Measurements from ENCODE around the gene ANKRD11. TPM values are rescaled to one million over a fixed set of nuclear protein-coding genes. Genes with fewer than 3 reads are reported as not detected.
"Not testable (repeated sequence)": the region's sequence is repeated elsewhere in the genome, so short reads cannot be mapped to it uniquely, and the experiment has no call there.

ANKRD11 gene
- polyA plus RNA-seq, 3 donors = 3.2 to 62.4 (median 5.4) TPM

DNA sequence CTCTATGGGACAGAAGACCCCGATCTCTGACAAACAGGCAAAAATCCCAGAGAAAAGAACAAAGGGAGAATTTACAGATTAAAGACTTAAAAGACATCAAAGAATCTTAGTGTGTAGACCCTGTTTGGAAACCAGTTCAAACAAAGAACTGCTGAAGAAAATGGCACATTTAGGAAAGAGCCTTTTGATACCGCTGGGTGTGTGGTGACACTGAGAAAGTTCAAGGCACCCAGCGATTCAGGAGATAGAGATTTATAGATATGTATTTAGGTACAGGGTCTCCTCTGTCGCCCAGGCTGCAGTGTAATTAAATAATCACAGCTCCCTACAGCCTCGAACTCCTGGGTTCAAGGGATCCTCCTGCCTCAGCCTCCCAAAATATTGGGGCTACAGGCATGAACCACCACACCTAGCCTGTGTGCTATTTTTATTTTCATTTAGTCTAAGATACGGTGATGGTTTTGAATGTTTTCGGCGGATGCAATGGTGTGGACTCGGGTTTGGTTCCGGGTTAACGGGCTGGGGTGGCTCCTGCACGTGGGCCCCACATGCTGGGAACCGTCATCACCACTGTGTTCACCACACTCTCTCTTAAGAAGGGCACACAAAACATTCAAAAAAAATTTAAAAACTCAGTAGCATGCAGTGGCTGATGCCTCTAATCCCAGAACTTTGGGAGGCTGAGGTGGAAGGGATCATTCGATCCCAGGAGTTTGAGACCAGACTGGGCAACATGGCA is 158.8 kb downstream of the ANKRD11 start:
- no peak overlapping the region for H2AFZ ChIP-seq (ENCODE audit: insufficient read depth, low read depth, low read length, poor library complexity, severe bottlenecking)
- no peak for DNase-seq
- H4K20me1 ChIP-seq (ENCODE audit: insufficient read depth, low read length) = peaks cover 100% of the 10 kb centered on the region
- no peak overlapping the region for H3K4me2 ChIP-seq (replicated peaks; ENCODE audit: extremely low read depth, low read length, poor library complexity, severe bottlenecking)
- no peak overlapping the region for H3K4me3 ChIP-seq (replicated peaks in 1 of 3; ENCODE audit: low read depth in 2 of 3, low read length in 3 of 3)
- Mint-ChIP-seq H3K9me3 (no peaks in the 10 kb centered on the region), H3K27ac (peak overlapping the region in 3 of 7 donors; percentile 2 to 46 (median 12)), H3K27me3 (ENCODE audit: low read depth in 3 of 3) (no peaks in the 10 kb centered on the region), H3K36me3 (peaks cover 3 to 11% of the 10 kb centered on the region in 2 donors), H3K4me3 (no peak overlapping the region), H3K4me1 (peaks cover 57% of the 10 kb centered on the region)
- no peaks in the 10 kb centered on the region for H3K9me3 ChIP-seq (replicated peaks in 1 of 2; ENCODE audit: control insufficient read depth in 1 of 2, insufficient read depth in 1 of 2, low read length in 2 of 2)
- H3K79me2 ChIP-seq (ENCODE audit: insufficient read depth, low read length) = peaks cover 99% of the 10 kb centered on the region
- peaks cover 0 to 4% of the 10 kb centered on the region in 2 donors for H3K36me3 ChIP-seq (replicated peaks in 1 of 2; ENCODE audit: control insufficient read depth in 1 of 2, insufficient read depth in 2 of 2, low read length in 2 of 2)
- intact Hi-C loops (cut with micrococcal nuclease) = loop anchor here (5.0 kb wide), 2 partner anchors 176 to 226 kb away; partner anchors contain the start of gene SPG7 (in 1 of the 2)
- no peaks in the 10 kb centered on the region for H3K27me3 ChIP-seq (ENCODE audit: control insufficient read depth in 2 of 2, insufficient read depth in 2 of 2, low read length in 2 of 2)
- TF ChIP-seq, protein P1, sequence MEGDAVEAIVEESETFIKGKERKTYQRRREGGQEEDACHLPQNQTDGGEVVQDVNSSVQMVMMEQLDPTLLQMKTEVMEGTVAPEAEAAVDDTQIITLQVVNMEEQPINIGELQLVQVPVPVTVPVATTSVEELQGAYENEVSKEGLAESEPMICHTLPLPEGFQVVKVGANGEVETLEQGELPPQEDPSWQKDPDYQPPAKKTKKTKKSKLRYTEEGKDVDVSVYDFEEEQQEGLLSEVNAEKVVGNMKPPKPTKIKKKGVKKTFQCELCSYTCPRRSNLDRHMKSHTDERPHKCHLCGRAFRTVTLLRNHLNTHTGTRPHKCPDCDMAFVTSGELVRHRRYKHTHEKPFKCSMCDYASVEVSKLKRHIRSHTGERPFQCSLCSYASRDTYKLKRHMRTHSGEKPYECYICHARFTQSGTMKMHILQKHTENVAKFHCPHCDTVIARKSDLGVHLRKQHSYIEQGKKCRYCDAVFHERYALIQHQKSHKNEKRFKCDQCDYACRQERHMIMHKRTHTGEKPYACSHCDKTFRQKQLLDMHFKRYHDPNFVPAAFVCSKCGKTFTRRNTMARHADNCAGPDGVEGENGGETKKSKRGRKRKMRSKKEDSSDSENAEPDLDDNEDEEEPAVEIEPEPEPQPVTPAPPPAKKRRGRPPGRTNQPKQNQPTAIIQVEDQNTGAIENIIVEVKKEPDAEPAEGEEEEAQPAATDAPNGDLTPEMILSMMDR (IDR thresholded peaks at IDR 0.05) = no peak
- H3K4me1 ChIP-seq (ENCODE audit: control insufficient read depth in 1 of 2, insufficient read depth in 2 of 2, low read length in 2 of 2) = peaks cover 36 to 58% of the 10 kb centered on the region in 2 donors
- no peak overlapping the region for H3K9ac ChIP-seq (ENCODE audit: insufficient read depth, low read length, poor library complexity, severe bottlenecking)
- 83% methylated on average over 1 of the region's 14 CpGs for WGBS (ENCODE audit: insufficient coverage)
- H3K27ac ChIP-seq (ENCODE audit: low read depth in 1 of 2, low read length in 2 of 2) = peak overlapping the region in 1 of 2 donors; percentile 26

DNA sequence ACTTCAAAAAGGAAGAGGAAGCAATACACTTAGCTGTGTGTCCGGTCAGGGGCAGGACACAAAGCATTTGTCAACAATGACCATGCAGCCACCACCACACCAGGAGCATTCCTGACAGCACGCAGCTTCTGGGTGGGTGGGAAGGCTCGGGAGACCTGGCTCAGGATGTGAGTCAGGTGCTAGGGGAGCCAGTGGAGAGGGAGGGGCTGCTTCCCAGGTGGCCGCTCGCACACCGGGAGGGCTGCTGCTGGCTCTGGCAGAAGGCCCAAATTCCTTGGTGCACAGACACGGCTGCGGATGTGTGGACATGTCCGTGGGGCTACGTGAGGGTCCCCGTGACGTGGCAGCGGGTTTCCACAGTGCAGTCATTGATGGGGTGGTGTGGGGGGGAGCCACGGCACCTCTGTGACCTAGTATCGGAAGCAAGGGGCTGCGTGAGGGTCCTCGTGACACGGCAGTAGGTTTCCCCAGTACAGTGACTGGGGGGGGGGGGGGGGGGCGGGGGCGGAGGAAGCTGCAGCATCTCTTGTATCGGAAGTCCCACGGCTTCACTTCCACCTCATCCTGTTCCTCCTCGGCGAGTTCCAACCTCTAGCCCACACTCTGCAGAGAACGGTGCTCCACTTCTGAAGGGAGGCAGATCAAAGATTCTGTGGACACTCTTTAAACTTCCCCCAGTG is 160.0 kb downstream of the ANKRD11 start:
- H3K4me2 ChIP-seq (replicated peaks; ENCODE audit: extremely low read depth, low read length, poor library complexity, severe bottlenecking) = peak overlapping the region; percentile 35
- peaks cover 100% of the 10 kb centered on the region for H4K20me1 ChIP-seq (ENCODE audit: insufficient read depth, low read length)
- intact Hi-C loops (cut with micrococcal nuclease) = loop anchor here (5.0 kb wide), 2 partner anchors 177 to 227 kb away; partner anchors contain the start of gene SPG7 (in 1 of the 2)
- peak overlapping the region; percentile 27 for H3K9ac ChIP-seq (ENCODE audit: insufficient read depth, low read length, poor library complexity, severe bottlenecking)
- WGBS (ENCODE audit: insufficient coverage) = 69% methylated on average over 7 of the region's 25 CpGs
- DNase-seq = peak; percentile 20 to 57 (median 37)
- peaks cover 99% of the 10 kb centered on the region for H3K79me2 ChIP-seq (ENCODE audit: insufficient read depth, low read length)
- Mint-ChIP-seq H3K9me3 (no peaks in the 10 kb centered on the region), H3K4me1 (peaks cover 60% of the 10 kb centered on the region), H3K4me3 (peak overlapping the region in 1 of 2 donors; percentile 64), H3K36me3 (peaks cover 3 to 11% of the 10 kb centered on the region in 2 donors), H3K27me3 (ENCODE audit: low read depth in 3 of 3) (no peaks in the 10 kb centered on the region), H3K27ac (peak overlapping the region in 6 of 7 donors; percentile 66 to 87 (median 79))
- peaks cover 0 to 4% of the 10 kb centered on the region in 2 donors for H3K36me3 ChIP-seq (replicated peaks in 1 of 2; ENCODE audit: control insufficient read depth in 1 of 2, insufficient read depth in 2 of 2, low read length in 2 of 2)
- no peak overlapping the region for H3K4me3 ChIP-seq (replicated peaks in 1 of 3; ENCODE audit: low read depth in 2 of 3, low read length in 3 of 3)
- H3K9me3 ChIP-seq (replicated peaks in 1 of 2; ENCODE audit: control insufficient read depth in 1 of 2, insufficient read depth in 1 of 2, low read length in 2 of 2) = no peaks in the 10 kb centered on the region
- peaks cover 38 to 59% of the 10 kb centered on the region in 2 donors for H3K4me1 ChIP-seq (ENCODE audit: control insufficient read depth in 1 of 2, insufficient read depth in 2 of 2, low read length in 2 of 2)
- no peak overlapping the region for H2AFZ ChIP-seq (ENCODE audit: insufficient read depth, low read depth, low read length, poor library complexity, severe bottlenecking)
- TF ChIP-seq, protein P1 (IDR thresholded peaks at IDR 0.05) = no peak
- H3K27ac ChIP-seq (ENCODE audit: low read depth in 1 of 2, low read length in 2 of 2) = peak overlapping the region; percentile 61 to 79
- H3K27me3 ChIP-seq (ENCODE audit: control insufficient read depth in 2 of 2, insufficient read depth in 2 of 2, low read length in 2 of 2) = no peaks in the 10 kb centered on the region

DNA sequence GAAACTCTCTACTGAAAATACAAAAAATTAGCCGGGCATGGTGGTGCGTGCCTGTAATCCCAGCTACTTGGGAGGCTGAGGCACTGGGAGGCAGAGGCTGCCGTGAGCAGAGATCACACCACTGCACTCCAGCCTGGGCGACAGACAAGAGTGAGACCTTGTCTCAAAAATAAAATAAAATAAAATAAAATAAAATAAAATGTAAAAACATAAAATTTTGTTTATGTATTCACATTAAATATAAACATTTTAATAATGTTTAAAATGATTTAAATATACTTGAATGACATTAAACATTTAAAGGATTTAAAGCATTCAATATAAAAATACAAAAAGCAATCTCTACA is 160.6 kb downstream of the ANKRD11 start:
- 100% methylated on average over 1 of the region's 4 CpGs for WGBS (ENCODE audit: insufficient coverage)
- not testable (repeated sequence) for H3K4me3 Mint-ChIP-seq; H3K4me3 ChIP-seq (replicated peaks in 1 of 3; ENCODE audit: low read depth in 2 of 3, low read length in 3 of 3); H2AFZ ChIP-seq (ENCODE audit: insufficient read depth, low read depth, low read length, poor library complexity, severe bottlenecking); H3K27me3 Mint-ChIP-seq (ENCODE audit: low read depth in 3 of 3); H3K4me2 ChIP-seq (replicated peaks; ENCODE audit: extremely low read depth, low read length, poor library complexity, severe bottlenecking); H3K9me3 Mint-ChIP-seq; H3K9ac ChIP-seq (ENCODE audit: insufficient read depth, low read length, poor library complexity, severe bottlenecking); H3K9me3 ChIP-seq (replicated peaks in 1 of 2; ENCODE audit: control insufficient read depth in 1 of 2, insufficient read depth in 1 of 2, low read length in 2 of 2); DNase-seq; H3K36me3 ChIP-seq (replicated peaks in 1 of 2; ENCODE audit: control insufficient read depth in 1 of 2, insufficient read depth in 2 of 2, low read length in 2 of 2); H3K27me3 ChIP-seq (ENCODE audit: control insufficient read depth in 2 of 2, insufficient read depth in 2 of 2, low read length in 2 of 2)
- H3K4me1 Mint-ChIP-seq = peaks cover 59% of the 10 kb centered on the region
- H3K27ac Mint-ChIP-seq = peak overlapping the region in 3 of 7 donors; percentile 76 to 87 (median 82)
- Histone ChIP-seq H3K79me2 (ENCODE audit: insufficient read depth, low read length) (peaks cover 99% of the 10 kb centered on the region), H3K4me1 (ENCODE audit: control insufficient read depth in 1 of 2, insufficient read depth in 2 of 2, low read length in 2 of 2) (peaks cover 34 to 55% of the 10 kb centered on the region in 2 donors), H4K20me1 (ENCODE audit: insufficient read depth, low read length) (peaks cover 100% of the 10 kb centered on the region), H3K27ac (ENCODE audit: low read depth in 1 of 2, low read length in 2 of 2) (peak overlapping the region; percentile 61 to 79)
- peaks cover 3 to 13% of the 10 kb centered on the region in 2 donors for H3K36me3 Mint-ChIP-seq
- intact Hi-C loops (cut with micrococcal nuclease) = loop anchor here (5.0 kb wide), 2 partner anchors 177 to 227 kb away; partner anchors contain the start of gene SPG7 (in 1 of the 2)

Data from CD14-positive monocyte (primary cell).